Stimulated activated CD4-positive, alpha-beta T cell treated with anti-CD3 and anti-CD28 coated beads, Interleukin-4, amount 100 ng/mL, for 1 hour (primary cell): ENCODE data around the gene AGBL2.
"Not testable (repeated sequence)": the region's sequence is repeated elsewhere in the genome, so short reads cannot be mapped to it uniquely, and the experiment has no call there.

Experiments
- DNase-seq: peaks from one replicate; pipeline ENCODE4 v3.0.0-alpha.2; 2020

AGBL2 gene, protein sequence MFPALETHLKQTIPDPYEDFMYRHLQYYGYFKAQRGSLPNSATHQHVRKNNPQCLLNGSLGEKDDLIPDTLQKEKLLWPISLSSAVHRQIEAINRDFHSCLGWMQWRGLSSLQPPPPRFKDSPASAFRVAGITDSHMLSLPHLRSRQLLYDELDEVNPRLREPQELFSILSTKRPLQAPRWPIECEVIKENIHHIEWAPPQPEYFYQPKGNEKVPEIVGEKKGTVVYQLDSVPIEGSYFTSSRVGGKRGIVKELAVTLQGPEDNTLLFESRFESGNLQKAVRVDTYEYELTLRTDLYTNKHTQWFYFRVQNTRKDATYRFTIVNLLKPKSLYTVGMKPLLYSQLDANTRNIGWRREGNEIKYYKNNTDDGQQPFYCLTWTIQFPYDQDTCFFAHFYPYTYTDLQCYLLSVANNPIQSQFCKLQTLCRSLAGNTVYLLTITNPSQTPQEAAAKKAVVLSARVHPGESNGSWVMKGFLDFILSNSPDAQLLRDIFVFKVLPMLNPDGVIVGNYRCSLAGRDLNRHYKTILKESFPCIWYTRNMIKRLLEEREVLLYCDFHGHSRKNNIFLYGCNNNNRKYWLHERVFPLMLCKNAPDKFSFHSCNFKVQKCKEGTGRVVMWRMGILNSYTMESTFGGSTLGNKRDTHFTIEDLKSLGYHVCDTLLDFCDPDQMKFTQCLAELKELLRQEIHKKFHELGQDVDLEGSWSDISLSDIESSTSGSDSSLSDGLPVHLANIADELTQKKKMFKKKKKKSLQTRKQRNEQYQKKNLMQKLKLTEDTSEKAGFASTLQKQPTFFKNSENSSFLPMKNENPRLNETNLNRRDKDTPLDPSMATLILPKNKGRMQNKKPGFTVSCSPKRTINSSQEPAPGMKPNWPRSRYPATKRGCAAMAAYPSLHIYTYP

GRCh38 chr11:47715082-47715669 lies at the start of gene AGBL2:
TSS of gene AGBL2 (minus strand) at chr11:47715369. CDS start at chr11:47714650, 719 bp downstream.
- DNase-seq, result peak; percentile 82

DNA sequence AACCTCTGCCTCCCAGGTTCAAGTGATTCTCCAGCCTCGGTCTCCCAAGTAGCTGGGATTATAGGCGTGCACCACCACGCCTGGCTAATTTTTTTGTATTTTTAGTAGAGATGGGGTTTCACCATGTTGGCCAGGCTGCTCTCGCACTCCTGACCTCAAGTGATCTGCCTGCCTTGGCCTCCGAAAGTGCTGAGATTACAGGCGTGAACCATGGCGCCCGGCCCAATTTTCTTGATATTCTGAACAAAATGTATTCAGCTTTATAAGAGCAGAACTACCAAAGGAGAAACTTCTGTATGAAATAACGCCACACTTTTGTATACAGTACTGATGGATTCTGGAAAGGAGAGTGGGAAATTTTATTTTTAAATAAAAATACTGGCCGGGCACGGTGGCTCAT lies 44.1 kb upstream of the AGBL2 start:
- DNase-seq, result not testable (repeated sequence)

DNA sequence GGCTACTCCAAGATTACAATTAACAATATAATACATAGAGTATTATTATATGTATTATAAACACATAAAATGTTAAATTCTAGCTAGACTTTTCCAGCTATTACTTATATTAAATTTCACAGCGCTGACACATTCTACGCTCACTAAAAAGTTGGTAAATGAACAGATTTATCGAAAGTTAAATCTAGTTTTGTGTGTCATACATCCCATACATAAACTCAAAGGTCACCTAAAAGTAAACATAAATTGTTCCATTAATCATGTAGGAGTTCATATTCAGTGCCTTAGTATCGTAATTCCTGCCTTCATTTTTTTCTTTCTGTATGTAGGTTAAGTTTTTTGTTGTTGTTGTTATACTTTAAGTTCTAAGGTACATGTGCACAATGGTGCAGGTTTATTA lies 41.0 kb upstream of the AGBL2 start:
- DNase-seq, result no peak

- no peak for DNase-seq
These were observed 35.6 kb upstream of the AGBL2 start for GRCh38 chr11:47750725-47751124.

GRCh38 chr11:47742494-47742893 lies 27.3 kb upstream of the AGBL2 start:
- DNase-seq, result not testable (repeated sequence)

DNA sequence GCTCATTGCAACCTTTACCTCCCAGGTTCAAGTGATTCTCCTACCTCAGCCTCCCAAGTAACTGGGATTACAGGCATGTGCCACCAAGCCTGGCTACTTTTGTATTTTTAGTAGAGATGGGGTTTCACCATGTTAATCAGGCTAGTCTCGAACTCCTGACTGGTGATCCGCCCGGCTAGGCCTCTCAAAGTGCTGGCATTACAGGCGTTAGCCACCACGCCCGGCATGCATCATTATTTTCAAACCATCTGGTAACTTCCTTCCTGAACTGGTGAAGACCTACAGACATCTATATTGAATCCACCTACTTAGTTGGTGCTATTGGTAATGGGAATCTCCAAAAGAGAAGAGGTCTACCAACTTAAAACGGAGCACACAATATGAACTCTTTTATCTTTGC lies 22.6 kb upstream of the AGBL2 start:
- DNase-seq, result not testable (repeated sequence)

DNA sequence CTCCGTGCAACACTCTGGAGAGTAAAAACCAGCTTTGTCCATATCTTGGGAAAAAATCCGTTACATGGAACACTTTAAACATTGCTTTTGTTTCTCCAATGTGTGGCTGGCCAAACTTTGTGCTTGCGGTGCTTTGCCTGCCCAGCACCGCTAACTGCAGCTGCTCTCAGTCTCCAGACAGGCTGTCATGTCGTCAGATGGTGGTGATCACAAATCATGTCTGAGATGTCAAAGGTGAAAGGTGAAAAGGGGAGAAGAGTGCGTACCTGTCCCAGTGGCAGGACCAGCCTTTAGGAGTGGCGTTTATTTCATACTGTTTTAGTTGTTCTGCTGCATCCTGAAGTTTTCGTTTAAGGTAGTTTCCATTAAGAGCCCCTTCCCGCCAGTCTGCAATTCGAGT lies 17.1 kb upstream of the AGBL2 start:
- no peak for DNase-seq

DNA sequence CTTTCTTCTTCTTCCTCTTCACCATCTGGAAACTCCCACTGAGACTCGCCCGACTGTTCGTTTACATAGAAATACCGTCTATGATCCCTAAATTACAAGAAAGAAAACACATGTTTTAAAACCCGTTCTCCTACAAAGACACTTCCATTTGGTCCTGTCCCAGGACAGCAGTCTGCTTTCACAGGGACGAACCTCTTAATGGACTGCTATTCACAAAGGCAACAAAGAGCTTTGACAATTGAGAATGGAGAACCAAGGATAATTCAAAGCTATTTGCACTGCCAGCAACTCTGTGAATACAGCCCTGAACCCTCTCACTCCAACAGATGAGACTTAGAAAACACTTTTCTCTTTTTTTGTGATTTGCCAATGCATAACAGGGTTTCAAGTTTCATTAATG lies 16.3 kb upstream of the AGBL2 start:
- no peak for DNase-seq

GRCh38 chr11:47726878-47727514 lies 11.8 kb upstream of the AGBL2 start:
- no peak for DNase-seq

DNA sequence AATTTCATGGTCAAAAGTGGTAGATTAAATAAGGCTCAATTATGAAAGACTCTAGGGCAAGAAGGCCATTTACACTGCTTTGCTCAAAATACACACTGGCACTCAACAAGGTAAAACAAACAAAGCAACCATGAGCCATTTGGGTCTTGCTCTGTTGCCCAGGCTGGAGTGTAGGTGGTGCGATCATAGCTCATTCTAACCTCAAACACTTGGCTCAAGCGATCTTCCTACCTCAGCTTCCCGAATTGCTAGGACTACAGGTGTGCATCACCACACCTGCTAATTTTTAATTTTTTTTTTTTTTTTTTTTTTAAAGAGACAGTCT lies 10.9 kb upstream of the AGBL2 start:
- DNase-seq, result no peak

DNA sequence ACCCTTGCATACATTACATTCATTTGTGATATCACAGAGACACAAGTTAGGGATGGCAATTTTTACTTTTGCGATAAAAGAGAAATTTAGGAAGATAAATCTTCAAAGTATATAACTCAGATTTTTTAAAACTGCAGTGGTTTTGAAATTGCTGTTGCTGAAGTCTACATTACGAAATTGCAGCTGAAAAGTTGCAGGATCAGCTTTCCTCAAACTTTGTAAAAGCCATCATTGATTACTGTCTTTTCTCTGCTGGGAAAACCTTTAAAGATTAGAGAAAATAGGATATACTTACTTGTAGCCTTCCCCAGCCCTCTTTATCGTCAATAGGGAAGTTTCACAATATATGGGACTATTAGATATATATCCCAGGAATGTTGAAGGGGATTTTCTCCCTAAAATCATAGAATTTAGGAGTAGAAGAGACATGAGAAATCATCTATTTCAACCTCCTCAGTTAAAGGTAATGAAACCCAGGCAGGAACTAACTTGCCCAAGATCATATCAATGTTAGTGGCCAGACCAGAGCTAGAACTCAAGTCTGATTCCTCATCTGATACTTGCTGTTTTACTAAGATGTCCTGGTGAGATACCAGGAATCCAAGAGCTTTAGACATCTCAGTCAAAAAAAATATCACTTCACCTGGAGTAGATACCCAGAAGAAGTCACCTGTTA lies 10.4 kb upstream of the AGBL2 start:
- no peak for DNase-seq

- no peak for DNase-seq
These were observed 9.0 kb upstream of the AGBL2 start for GRCh38 chr11:47724041-47724729.

- DNase-seq, result no peak
These were observed 7.9 kb upstream of the AGBL2 start for GRCh38 chr11:47723041-47723440.

- no peak for DNase-seq
These were observed 5.5 kb upstream of the AGBL2 start for GRCh38 chr11:47720651-47721050.

DNA sequence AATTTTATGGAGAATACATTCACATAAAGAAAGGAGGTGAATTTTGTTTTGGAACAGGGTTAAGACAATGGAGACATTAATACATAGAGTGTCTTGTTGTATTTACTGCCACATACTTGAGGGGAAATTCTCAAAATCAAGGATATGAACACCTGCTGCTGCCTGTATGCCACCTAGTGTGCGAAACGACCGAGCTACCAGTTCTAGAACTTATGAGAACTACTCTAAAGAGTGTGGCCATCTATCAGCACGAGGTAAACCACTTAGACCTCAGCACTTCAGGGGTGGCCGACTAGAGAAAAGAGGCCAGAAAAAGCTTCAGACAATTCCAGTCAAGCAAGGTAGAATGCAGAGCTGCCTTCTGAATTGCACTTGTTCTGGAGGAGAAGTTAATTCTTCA lies 1.5 kb upstream of the AGBL2 start:
- DNase-seq, result no peak

DNA sequence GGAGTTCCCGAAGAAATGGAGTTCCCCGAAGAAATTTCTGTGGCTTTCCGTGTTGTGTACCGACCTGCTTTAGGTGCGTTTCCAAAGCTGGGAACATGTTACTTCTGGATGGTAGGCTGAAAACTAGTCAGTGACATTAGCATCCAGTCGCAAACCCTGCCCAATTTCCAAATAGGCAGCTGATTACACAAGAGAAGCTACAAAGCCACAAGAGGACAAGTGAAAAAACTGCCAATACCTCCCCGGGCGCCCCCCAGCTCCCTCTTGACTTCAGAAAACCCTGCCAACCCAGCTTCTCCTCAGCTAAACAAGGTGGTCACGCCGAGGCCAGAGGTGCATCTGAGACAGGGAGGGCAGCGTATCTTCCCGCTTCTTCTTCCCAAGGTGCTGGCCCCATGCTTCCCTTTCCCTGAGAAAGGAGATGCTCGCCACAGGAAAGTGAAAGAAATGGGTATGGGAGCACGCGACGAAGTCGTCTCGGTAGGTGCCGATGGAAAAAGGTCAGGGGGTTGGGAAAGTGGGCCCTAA lies 551 bp downstream of the AGBL2 start:
- peak; percentile 17 for DNase-seq

DNA sequence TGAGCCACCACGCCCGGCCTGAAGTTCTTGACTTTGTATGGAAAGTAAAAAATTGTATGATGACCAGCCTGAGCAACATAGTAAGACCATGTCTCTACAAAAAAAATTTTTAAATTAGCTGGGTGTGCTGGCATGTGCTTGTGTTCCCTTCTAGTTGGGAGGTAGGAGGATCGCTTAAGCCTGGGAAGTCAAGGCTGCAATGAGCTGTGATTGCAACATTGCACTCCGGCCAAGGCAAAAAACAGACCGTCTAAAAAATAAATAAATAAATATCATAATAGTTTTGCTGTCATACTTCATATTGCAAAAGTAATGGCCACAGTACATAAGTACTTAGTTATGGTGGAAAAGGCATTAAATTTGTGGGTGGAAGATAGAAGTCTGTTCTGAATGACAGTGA lies 3.4 kb downstream of the AGBL2 start:
- DNase-seq, result no peak

- DNase-seq, result no peak
These were observed 3.9 kb downstream of the AGBL2 start for GRCh38 chr11:47711225-47711624.

DNA sequence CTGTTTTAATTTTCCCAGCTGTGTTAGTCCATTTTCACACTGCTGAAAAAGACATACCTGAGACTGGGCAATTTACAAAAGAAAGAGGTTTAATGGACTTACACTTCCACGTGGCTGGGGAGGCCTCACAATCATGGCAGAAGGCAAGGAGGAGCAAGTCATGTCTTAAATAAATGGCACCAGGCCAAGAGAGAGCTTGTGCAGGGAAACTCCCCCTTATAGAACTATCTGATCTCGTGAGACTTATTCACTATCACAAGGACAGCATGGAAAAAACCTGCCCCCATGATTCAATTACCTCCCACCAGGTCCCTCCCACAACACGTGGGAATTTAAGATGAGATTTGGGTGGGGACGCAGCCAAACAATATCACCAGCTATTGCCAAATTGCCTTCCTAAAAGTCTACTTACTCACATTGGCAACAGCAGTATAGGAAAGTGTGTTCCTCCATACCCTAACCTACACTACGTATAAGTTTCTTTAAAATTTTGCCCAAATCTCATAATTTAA lies 7.8 kb downstream of the AGBL2 start:
- not testable (repeated sequence) for DNase-seq

DNA sequence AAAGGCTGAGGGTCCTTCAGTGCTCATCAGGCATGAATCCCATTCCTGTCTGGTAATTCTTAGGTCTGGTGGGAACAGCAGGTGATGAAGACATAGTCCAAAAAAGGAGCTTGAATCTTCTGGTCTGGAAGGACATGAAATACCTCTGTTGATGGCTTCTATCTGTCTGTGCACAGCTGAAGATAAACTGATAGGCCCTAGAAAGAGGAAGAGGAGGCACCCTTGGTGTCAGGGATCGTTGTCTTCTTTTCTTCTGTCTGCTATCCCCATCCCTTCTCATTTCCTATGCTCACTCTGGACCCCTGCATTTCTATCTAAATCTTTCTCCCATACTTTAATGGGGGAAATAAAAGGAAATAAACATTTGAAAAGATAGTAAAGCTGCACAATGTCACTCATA lies 9.4 kb downstream of the AGBL2 start:
- no peak for DNase-seq

DNA sequence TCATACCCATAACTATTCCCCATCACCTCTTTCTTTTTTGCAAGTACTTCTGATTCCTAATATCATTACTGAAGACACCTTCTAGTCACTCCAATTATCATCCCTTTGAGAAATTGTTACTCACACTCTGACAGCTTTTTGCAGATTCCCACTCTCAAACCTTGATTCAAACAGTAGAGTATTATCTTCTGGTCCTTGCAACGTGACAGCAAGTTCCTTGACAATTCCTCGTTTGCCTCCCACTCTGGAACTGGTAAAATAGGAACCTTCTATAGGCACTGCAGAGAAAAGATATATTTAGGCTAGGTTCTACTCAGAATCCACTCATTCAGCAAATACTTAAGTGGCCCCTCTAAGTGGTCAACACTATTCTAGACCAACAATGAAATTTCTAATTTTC lies 23.2 kb downstream of the AGBL2 start:
- DNase-seq, result no peak

DNA sequence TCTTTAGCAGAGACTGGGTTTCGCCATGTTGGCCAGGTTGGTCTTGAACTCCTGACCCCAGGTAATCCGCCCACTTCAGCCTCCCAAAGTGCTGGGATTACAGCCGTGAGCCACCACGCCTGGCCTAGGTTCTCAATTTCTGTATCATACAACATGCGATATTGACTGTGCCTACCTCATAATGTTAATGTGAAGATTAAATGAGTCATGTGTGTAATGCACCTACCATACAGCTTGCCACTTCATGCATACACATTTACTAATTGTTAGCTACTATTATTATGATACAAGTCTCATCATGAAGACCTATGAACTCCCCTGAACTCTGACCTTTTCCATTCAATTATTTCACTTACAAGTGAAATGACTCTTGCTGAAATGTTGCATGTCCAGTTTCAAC lies 25.7 kb downstream of the AGBL2 start:
- DNase-seq, result no peak
